ENCODE measurements around the gene ASCL2.

Gene ASCL2

DNA sequence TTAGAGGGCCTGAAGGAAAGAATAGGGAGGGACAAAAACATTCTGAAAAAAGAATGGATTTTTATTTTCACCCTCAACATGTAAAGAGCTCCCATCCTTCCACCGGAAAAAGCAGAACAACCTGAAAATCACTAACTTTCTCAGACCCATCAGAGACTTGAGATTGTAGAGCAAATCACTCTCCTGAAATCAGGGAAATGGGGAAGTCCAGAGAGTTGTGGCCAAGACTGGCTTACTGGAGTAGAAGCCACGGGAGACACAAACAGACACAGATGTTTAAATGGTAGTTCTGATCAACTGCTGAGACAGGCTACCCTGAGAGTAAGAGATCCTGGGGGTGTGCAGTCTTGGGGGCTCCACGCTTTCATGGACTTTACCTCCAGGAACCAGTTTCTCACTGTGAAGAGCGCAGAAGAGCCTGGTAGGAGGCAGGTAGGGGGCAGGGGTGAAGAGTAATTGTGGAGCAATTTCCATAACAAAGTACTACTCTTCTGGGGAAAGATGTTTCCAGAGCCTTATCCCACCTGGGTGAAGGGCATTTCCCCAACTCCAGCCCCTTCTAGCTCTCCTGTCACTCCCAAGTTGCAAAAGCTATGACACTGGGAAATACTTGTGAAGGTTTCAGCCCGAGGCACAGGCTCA lies 47.1 kb downstream of the ASCL2 start:
- no peak for DNase-seq

- DNase-seq = no peak
Observed at GRCh38 chr11:2222451-2222850, 47.9 kb downstream of the ASCL2 start.

- no peak for DNase-seq
Observed at GRCh38 chr11:2221591-2221990, 48.8 kb downstream of the ASCL2 start.

- DNase-seq = no peak
Observed at GRCh38 chr11:2221024-2221423, 49.4 kb downstream of the ASCL2 start.

DNA sequence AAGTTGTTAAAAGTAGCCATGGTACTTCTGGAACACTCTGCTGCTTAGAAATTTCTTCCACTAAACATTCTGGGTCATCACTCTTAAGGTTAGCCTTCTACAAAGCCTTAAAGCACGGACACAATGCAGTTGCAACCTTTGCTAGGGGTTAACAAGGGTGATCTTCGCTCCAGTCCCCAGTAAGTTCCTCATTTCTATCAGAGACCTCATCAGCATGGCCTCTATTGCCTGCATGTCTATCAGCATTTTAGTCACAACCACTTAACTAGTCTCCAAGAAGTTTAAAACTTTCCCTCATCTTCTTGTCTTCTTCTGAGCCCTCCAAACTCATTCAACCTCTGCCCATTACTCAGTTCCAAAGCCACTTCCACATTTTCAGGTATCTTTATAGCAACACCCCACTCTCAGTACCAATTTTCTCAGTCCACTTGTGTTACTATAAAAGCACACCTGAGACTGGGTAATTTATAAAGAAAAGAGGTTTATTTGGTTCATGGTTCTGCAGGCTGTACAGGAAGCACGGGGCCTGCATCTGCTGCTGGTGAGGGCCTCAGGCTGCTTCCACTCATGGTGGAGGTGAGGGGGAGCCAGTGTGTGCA lies 50.1 kb downstream of the ASCL2 start:
- DNase-seq = no peak

DNA sequence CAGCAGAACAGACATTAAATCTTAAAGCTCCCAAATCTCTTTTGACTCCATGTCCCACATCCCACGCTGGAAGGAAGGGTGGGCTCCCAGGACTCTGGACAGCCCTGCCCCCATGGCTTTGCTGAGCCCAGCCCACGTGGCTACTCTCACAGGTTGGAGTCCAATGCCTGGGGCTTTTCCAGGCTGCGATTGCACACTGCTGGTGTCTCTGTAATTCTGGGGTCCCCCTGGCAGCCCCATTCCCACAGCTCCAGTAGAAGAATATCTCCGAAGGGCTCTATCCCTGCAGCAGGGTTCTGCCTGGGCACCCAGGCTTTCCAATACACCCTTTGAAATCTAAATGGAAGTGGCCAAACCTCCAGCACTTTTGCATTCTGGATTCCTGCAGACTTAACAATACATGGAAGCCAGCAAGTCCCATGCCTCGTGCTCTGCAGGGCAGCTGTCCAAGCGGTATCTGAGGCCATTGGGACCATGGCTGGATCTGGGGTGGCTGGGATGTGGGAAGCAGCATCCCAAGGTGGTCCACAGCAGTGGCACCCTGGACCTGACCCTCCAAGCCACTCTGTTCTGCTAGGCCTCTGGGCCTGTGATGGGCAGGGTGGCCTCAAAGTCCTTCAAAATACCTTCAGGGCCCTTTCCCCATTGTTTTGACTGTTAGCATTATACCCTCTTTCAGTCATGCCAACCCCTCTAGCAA lies 50.9 kb downstream of the ASCL2 start:
- DNase-seq = no peak
